A549 (cell line): Measurements from ENCODE around the gene MST1.

Experiments
- NR3C1 ChIP-seq: fragments of >200 bp; sonication (Bioruptor Twin); formaldehyde crosslinking; IDR thresholded peaks from 3 replicates; pipeline ENCODE4 v1.6.1; 2017
- POLR2A ChIP-seq: IDR thresholded peaks from 2 replicates; pipeline ENCODE4 v1.6.1; 2012; ENCODE audit warnings: mild to moderate bottlenecking, low read length

DNA sequence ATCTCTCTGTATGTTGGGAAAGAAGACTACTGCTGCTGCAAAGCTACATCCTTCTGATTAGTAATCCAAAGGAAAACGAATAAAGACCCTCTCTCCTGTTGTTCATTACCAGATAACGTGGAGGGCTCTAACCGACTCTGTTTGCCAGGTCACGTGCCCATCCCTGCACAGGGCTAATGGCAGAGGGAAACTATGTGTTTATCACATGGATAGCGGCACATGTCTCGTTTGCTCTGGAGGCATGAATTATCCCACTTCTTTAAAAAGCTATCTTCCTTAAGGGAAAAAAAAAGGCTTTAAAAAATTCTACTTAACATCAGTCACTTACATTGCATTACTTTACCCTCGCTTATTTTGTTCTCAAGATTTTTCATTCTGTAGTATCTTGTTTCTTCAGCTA, 48.0 kb downstream of the MST1 start:
- TF ChIP-seq NR3C1 (no peak), POLR2A (no peak)
